Heart left ventricle (tissue), 16 donors: ENCODE measurements around the gene CCDC69. TPM values are rescaled to one million over a fixed set of nuclear protein-coding genes. Genes with fewer than 3 reads are reported as not detected.

Experiments
- ATAC-seq, 4 donors: fragments of 200-7000 bp; cut with Tn5 transposase; one replicate each; pipeline ENCODE4 v1.9.1; 2020 to 2022; ENCODE audit warnings: moderate library complexity in 4 of 4, mild to moderate bottlenecking in 3 of 4, moderate number of reproducible peaks in 1 of 4
- DNase-seq, 5 donors: peaks; one replicate each; pipeline ENCODE4 v3.0.0-alpha.2; 2020
- H3K27ac ChIP-seq, 12 donors: fragments of 200-600 bp; sonication (generic) in 4 of 12; one replicate each; pipeline versions ENCODE4 v1.5.0 to v1.8.0; 2016 to 2022; ENCODE audit warnings: mild to moderate bottlenecking in 2 of 12
- H3K27me3 ChIP-seq, 9 donors: fragments of 200-600 bp; sonication (generic) in 2 of 9; one replicate each; pipeline versions ENCODE4 v1.5.1 to v1.8.0; 2016 to 2022; ENCODE audit warnings: mild to moderate bottlenecking in 3 of 9
- H3K36me3 ChIP-seq, 9 donors: fragments of 200-600 bp; sonication (generic) in 2 of 9; one replicate each; pipeline versions ENCODE4 v1.5.0 to v1.8.0; 2018 to 2022; ENCODE audit warnings: mild to moderate bottlenecking in 2 of 9
- H3K4me1 ChIP-seq, 12 donors: fragments of 200-600 bp; sonication (generic) in 4 of 12; one replicate each; pipeline versions ENCODE4 v1.5.0 to v1.8.0; 2016 to 2022; ENCODE audit warnings: mild to moderate bottlenecking in 3 of 12
- H3K4me3 ChIP-seq, 12 donors: fragments of 200-600 bp; sonication (generic) in 4 of 12; one replicate each; pipeline versions ENCODE4 v1.5.0 to v1.8.0; 2017 to 2022; ENCODE audit warnings: mild to moderate bottlenecking in 9 of 12, moderate library complexity in 4 of 12
- H3K9me3 ChIP-seq, 12 donors: fragments of 200-600 bp; sonication (generic) in 4 of 12; one replicate each; pipeline versions ENCODE4 v1.5.0 to v1.8.0; 2016 to 2022; ENCODE audit warnings: mild to moderate bottlenecking in 1 of 12
- CTCF ChIP-seq, 12 donors: fragments of 200-600 bp; sonication (generic) in 4 of 12; IDR thresholded peaks; one replicate each; pipeline versions ENCODE4 v1.5.0 to v1.8.0; 2018 to 2022; ENCODE audit warnings: antibody characterized with exemption in 12 of 12, mild to moderate bottlenecking in 5 of 12
- POLR2A ChIP-seq, 2 donors: fragments of 450-650 bp; IDR thresholded peaks; one replicate each; pipeline ENCODE4 v1.6.1; 2017; ENCODE audit warnings: antibody characterized with exemption in 2 of 2, mild to moderate bottlenecking in 2 of 2, moderate library complexity in 2 of 2
- WGBS, 4 donors: extraction: QIAGEN DNeasy Blood & Tissue Kit in 2 of 4; methylation state at CpG; one replicate each; pipeline versions ENCODE4 v1.1.5 to v1.1.7; 2013 to 2018; 5-methylcytosine and 5-hydroxymethylcytosine counted together
- intact Hi-C, 10 donors: fragments of 100-400 bp; cut with DNase I; formaldehyde crosslinking; loops; one replicate each; pipeline versions ENCODE4 v1.11.1 to v1.14.2; 2022
- polyA plus RNA-seq, 2 donors: library from polyadenylated mRNA; stranded (reverse); fragments of 200-250 nt; gene quantifications; one replicate each; pipeline ENCODE4 v1.2.3, GENCODE V29; 2013
- total RNA-seq, 9 donors: library from RNA; depleted of rRNA in 2 of 9; stranded (reverse); fragments of >200 nt in 2 of 9; fragmentation: NEBNext Ultra II Directional in 3 of 9; extraction: Animal tissue kit (Norgen Biotek cat#: 25700) in 3 of 9; gene quantifications; one replicate each; pipeline versions ENCODE4 v1.1.0 to v1.2.4, GENCODE V29; 2016 to 2023
- donor health status: ischemic (EF 13 %, LVEDD 7.1; RV severe dilation, severe dysfunction).
- donor health status: healthy with polysubstance abuse.
- donor health status: DM: no; HTN: yes; CAD: no.
- donor health status: DM: no; HTN: no; CAD: no.
- donor health status: ischemic (EF 25% LVEDD 6.9; RV normal size, moderate dysfunction).
- donor health status: ischemic (EF 25% LVEDD 5.7; RV mildly dilated, moderate dysfunction).
- donor health status: healthy.
- donor health status: DM: yes; HTN: yes; CAD: no.
- donor health status: ischemic (EF 35%, LVEDD 5.7; RV mildly dilated, moderate dysfunction).
- donor health status: nonischemic (EF 11% LVEDD 7.7; RV severe dilation, severe dysfunction).
- donor health status: DM: yes; HTN: yes; CAD: no.
- donor health status: PGD.
- donor health status: ischemic (EF 29% LVEDD 5.4; RV normal size, mild dysfunction).
- donor health status: nonischemic (EF 23%, LVEDD 6.1; RV moderate dilation, normal function).

Gene CCDC69
- total and polyA plus RNA-seq, 11 donors: 82.5 to 245 (median 119) TPM

- H3K36me3 ChIP-seq: no peaks in the 10 kb centered on the region
- H3K4me1 ChIP-seq: peaks cover 6 to 39% (median 32%) of the 10 kb centered on the region in 12 donors
- H3K27me3 ChIP-seq: no peaks in the 10 kb centered on the region
- no peak overlapping the region for H3K4me3 ChIP-seq
- WGBS, 4 donors: 92 to 95% (median 94%) methylated on average over 9 of the region's 9 CpGs
- no peaks in the 10 kb centered on the region for H3K9me3 ChIP-seq
- H3K27ac ChIP-seq: no peak overlapping the region
- DNase-seq (no peak), ATAC-seq (no peak)
- intact Hi-C loops: loop anchor here in 7 of 10 donors (5.0 to 10.0 kb wide), 6 partner anchors 65 to 375 kb away; partner anchors contain the start of gene CCDC69 (in 1 of the 7)
- TF ChIP-seq POLR2A (IDR thresholded peaks at IDR 0.05) (no peak), CTCF (IDR thresholded peaks at IDR 0.05) (no peak)
Measured at GRCh38 chr5:151159649-151160373, 64.1 kb downstream of the CCDC69 start.

- peak in 2 of 4 donors; percentile 9 to 40 for ATAC-seq
- peak overlapping the region in 11 of 12 donors; percentile 58 to 97 (median 87) for H3K4me3 ChIP-seq
- H3K9me3 ChIP-seq: no peaks in the 10 kb centered on the region
- intact Hi-C loops: loop anchor here in 3 of 10 donors (5.0 to 10.0 kb wide), 4 partner anchors 79 to 373 kb away; no protein-coding TSS in a partner anchor
- peak in 1 of 5 donors; percentile 37 for DNase-seq
- TF ChIP-seq CTCF (IDR thresholded peaks at IDR 0.05): no peak
- no peak for TF ChIP-seq POLR2A (IDR thresholded peaks at IDR 0.05)
- peaks cover 0 to 10% (median 0%) of the 10 kb centered on the region in 9 donors for H3K36me3 ChIP-seq
- H3K27ac ChIP-seq: peak overlapping the region; percentile 70 to 94 (median 90)
- no peaks in the 10 kb centered on the region for H3K27me3 ChIP-seq
- peaks cover 6 to 49% (median 41%) of the 10 kb centered on the region in 12 donors for H3K4me1 ChIP-seq
- WGBS, 4 donors: 7 to 9% (median 8%) methylated on average over 6 of the region's 6 CpGs
Measured at GRCh38 chr5:151158287-151158661, 65.6 kb downstream of the CCDC69 start.

- Histone ChIP-seq H3K4me3 (peak within 1 kb of the TSS; percentile 58 to 97 (median 86)), H3K9me3 (no peaks in the 10 kb centered on the region), H3K27me3 (no peaks in the 10 kb centered on the region), H3K36me3 (peaks cover 0 to 10% (median 0%) of the 10 kb centered on the region in 9 donors), H3K4me1 (peaks cover 6 to 54% (median 46%) of the 10 kb centered on the region in 12 donors), H3K27ac (peak within 1 kb of the TSS; percentile 70 to 94 (median 90))
- peak in 1 of 2 donors; percentile 74 for TF ChIP-seq POLR2A (IDR thresholded peaks at IDR 0.05)
- no peak for TF ChIP-seq CTCF (IDR thresholded peaks at IDR 0.05)
- ATAC-seq (peak; percentile 97 to 99 (median 98)), DNase-seq (peak; percentile 91 to 95 (median 92))
- intact Hi-C loops: loop anchor here in 3 of 10 donors (5.0 to 10.0 kb wide), 4 partner anchors 80 to 373 kb away; no protein-coding TSS in a partner anchor
- 0 to 1% (median 1%) methylated on average over 37 to 60 of the region's 60 CpGs for WGBS, 4 donors
Measured at GRCh38 chr5:151157426-151158286, 66.2 kb downstream of the CCDC69 start, which contains the start of gene ANXA6. ANXA6 (minus strand) TSS chr5:151157779; CDS start chr5:151147901, 9,878 bp downstream.
